IPS-NIHi7 (cell line): ENCODE results near the gene ANTKMT.
A peak's percentile ranks its signal among the peaks of the same experiment; 100 is the strongest.

Experiments
- DNase-seq: peaks from one replicate; pipeline ENCODE4 v3.0.0; 2012; ENCODE audit warnings: mixed read lengths; ENCODE audit errors: extremely low spot score

The ANTKMT gene

GRCh38 chr16:727291-727977, 6.5 kb downstream of the ANTKMT start:
- no peak for DNase-seq

- DNase-seq, result peak; percentile 75
These were observed 7.4 kb downstream of the ANTKMT start for GRCh38 chr16:728131-728889.

DNA sequence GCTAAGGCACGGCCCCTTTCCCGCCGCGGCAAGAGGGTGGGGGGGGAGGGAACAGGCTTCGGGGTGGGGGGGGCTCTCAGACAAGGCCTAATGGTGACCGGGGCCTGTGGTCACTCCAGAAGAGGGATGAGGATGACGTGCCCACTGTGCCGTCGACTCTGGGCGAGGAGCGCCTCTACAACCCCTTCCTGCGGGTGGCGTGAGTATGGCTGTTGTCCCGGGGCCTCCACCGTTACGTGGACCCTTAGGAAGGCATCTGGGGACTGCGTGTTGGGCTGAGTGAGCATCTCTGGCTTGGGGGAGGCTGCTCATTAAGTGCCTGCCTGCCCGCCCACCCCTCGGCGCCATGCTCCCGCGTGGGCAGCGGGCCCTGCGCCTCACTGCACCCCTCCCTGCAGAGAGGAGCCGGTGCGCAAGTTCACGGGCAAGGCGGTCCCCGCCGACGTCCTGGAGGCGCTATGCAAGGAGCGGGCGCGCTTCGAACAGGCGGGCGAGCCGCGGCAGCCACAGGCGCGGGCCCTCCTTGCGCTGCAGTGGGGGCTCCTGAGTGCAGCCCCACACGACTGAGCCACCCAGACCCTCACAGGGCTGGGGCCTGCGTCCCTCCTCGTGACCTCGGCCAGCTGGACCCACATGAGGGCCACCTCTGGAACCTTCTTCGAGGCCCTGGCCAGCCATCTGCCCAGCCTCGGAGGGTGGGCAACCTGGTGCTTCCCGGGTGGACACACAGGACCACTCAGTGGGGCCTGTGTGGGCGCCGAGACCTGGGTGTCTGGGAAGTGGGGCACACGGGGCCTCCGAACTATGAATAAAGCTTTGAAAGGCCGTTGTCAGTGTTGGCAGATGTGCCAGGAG, 8.2 kb downstream of the ANTKMT start:
- no peak for DNase-seq

DNA sequence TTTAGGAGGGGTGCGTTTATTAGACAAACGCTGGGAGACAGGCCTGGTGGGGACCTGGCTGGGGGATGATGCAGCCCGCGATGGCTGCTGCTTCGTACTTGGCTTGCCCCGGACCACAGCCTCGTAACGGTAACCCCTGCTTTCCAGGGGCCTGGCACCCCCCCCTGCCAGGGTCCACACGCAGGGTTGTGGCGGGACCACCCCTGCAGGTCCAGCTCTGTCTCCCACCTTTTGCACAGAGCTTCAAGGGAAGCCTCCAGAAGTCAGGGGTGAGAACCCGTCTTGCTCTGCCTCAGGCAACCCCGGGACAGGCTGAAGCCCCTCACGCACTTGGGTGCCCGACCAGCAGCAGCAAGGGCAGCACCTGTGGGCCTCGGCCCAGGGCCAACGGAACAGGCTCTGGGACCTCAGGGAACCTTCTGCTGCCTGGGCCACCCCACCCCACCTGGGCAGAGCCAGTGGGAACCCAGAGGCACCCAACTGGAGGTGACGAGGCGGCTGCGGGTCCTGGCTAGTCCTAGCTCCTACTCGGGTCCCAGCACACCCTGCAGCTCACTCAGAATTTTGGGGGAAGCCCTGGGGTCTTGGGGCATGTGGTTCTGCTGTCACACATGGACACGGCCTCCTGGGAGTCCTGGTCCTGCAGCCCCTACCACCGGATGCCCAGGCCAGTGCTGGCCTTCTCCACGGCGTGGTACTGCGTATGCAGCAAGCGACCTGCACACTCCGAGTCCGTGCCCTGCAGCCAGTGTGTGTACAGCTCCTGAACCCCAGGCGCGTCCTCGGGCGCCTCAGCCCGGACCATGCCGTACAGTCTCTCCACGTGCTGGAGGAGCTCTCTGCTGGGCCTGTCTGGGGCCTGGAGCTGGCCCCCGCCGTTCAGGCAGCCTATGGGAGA, 9.1 kb downstream of the ANTKMT start:
- no peak for DNase-seq

- no peak for DNase-seq
These were observed 9.9 kb downstream of the ANTKMT start for GRCh38 chr16:730666-731509.

DNA sequence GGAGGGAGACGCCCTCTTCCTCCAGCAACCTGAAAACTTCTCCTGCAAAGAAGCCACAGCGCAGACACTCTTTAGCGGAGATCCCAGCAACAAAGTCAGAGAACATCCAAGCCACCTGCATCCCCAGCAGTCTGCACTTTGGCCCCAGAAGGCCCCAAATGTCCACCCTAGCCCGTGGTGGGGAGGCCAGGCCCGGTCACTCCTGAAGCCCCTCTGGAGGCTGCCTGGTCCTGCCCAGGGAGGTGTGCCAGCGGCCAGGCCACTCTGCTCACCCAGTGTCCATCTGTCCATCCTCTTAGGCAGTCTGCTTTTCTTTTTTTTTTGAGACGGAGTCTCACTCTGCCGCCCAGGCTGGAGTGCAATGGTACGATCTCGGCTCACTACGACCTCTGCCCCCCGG, 11.4 kb downstream of the ANTKMT start:
- no peak for DNase-seq

- no peak for DNase-seq
These were observed 12.0 kb downstream of the ANTKMT start for GRCh38 chr16:732936-733335.

- DNase-seq, result peak; percentile 66
These were observed 12.6 kb downstream of the ANTKMT start for GRCh38 chr16:733382-734207.

- DNase-seq, result no peak
These were observed 13.4 kb downstream of the ANTKMT start for GRCh38 chr16:734208-734980.

DNA sequence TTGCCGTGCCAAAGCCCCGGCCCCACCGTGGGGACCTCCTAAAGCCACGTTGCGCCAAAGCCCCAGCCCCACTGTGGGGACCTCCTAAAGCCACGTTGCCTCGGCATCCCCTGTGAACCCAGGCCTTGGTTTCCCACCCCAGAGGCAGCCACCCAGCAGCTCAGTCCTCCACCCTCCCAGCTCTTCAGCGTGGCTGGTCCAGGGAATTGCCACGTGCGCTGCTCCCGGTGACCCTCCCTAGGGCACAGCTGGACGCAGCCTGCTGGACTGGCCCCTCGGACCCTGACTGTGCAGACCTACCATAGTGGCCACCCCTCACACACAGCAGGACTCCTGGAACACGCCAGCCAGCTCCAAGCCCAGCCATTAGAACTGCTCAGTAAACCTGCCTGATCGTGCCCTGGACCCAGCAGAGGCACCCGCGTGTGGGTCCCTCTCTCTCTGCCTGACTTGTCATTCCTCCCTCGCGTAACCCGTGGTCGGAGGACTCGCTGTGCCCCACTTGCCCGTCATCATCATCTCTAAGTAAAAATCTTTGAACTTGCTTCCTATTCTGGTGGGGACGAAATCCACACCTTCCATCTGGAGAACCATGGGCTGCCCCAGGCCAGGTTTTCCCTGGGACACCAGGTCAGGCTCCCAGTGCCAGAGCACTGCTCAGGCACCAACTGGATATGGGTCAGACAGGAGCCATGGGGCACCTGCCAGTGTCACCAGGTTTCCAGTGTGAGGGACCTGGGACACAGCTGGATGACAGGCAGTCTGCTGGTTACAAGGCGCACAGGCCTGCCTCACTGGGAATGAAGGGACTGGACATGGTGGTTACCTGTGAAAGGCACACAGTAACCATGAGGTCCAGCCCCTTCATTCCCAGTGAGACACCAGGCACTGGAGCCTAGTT, 14.3 kb downstream of the ANTKMT start:
- no peak for DNase-seq

GRCh38 chr16:735982-736453, 15.1 kb downstream of the ANTKMT start:
- no peak for DNase-seq

- no peak for DNase-seq
These were observed 16.1 kb downstream of the ANTKMT start for GRCh38 chr16:736936-737481.

DNA sequence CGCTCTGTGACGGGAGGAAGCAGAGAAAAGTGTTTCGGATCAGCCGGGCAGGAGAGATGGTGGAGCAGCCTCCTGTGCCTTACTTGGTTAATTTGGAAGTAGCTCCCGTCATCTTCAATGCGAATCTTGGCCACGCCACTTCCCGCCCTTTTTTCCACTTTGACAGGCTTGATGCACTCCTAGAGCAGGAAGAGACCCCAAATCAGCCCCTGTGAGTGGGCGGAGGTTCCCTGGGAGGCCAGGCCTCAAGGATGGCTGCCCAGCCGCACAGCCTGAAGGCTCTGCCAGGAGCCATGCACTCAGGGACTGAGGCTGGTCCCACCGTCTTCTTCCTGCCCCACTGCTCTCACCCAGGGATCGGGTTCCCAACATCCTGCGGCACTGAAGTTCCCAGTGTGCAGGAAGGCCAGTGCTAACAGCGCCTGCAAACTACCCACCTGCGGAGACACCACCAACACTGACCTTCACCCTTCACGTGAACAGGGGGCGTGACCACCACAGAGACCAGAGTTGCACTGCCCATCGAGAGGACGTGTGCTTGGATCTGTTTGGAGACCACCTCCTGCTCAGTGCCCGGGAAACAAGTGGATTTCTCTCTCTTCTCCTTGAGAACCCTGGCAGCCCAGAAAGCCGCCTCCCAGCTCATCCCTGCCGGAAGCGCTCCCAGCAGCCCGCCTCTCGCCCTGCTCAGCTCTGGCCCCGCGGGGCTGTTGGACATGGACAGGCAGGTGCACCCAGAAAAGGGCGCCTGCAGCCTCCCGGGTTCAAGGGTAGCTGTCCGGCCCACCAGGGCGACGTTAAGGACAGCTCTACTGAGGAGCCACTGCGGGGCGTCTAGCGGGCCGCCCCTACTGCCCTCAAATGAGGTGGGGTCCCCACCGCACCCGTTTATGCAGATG, 18.9 kb downstream of the ANTKMT start:
- DNase-seq, result no peak

DNA sequence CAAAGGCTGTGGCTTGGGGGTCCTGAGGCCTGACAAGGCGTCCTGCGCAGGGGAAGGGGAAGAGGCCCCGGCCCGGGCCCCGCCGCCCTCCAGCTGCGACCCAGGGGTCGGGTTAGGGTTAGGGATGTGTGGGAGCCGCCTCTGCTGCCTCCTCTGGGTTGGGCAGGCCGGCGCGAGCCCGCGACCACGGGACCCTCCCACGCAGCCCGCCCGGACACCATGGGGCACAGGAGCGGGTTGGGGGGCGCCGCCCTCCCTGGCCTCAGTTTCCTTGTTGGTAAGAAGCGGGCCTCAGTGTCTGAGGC, 19.5 kb downstream of the ANTKMT start:
- no peak for DNase-seq

GRCh38 chr16:740764-741505, 20.0 kb downstream of the ANTKMT start, which contains the start of gene CIAO3:
TSS of gene CIAO3 (minus strand) at chr16:740997. CDS start at chr16:740985, 12 bp downstream.
- peak; percentile 96 for DNase-seq
